ENCODE measurements around the gene RSRC1. TPM values are rescaled to one million over a fixed set of nuclear protein-coding genes. Genes with fewer than 3 reads are reported as not detected.
"Not testable (repeated sequence)": the region's sequence is repeated elsewhere in the genome, so short reads cannot be mapped to it uniquely, and the experiment has no call there.

The RSRC1 gene
- total RNA-seq, 1 experiment from 2014 or later: 35.8 TPM

GRCh38 chr3:158314426-158315357 is 204.8 kb downstream of the RSRC1 start:
- BruUV-seq (replicated peaks): no TSS peak

GRCh38 chr3:158329696-158330441 is 220.0 kb downstream of the RSRC1 start:
- H3K27me3 Mint-ChIP-seq (ENCODE audit: insufficient read depth, unreplicated experiment); H3K36me3 Mint-ChIP-seq (ENCODE audit: insufficient read depth, unreplicated experiment); H3K4me3 Mint-ChIP-seq (ENCODE audit: unreplicated experiment); BruUV-seq (replicated peaks); H3K4me1 Mint-ChIP-seq (ENCODE audit: insufficient read depth, unreplicated experiment); H3K27ac Mint-ChIP-seq (ENCODE audit: low read depth, unreplicated experiment); intact Hi-C loops (cut with micrococcal nuclease); H3K9me3 Mint-ChIP-seq (ENCODE audit: unreplicated experiment); DNase-seq (ENCODE audit: unreplicated experiment): not testable (repeated sequence)
- ChIA-PET POLR2A (interaction anchor here (0.8 kb wide), 1 partner anchor 233 kb away, joined by 4 read pairs; no protein-coding TSS in a partner anchor), CTCF (interaction anchor here (0.7 kb wide), 2 partner anchors 173 to 210 kb away, joined by 3 read pairs; no protein-coding TSS in a partner anchor)

More at GRCh38 chr3:158314426-158315357, 204.8 kb downstream of the RSRC1 start:
- Mint-ChIP-seq H3K27me3 (ENCODE audit: insufficient read depth, unreplicated experiment) (no peaks in the 10 kb centered on the region), H3K9me3 (ENCODE audit: unreplicated experiment) (no peaks in the 10 kb centered on the region), H3K4me3 (ENCODE audit: unreplicated experiment) (no peak overlapping the region), H3K27ac (ENCODE audit: low read depth, unreplicated experiment) (no peak overlapping the region), H3K36me3 (ENCODE audit: insufficient read depth, unreplicated experiment) (no peaks in the 10 kb centered on the region), H3K4me1 (ENCODE audit: insufficient read depth, unreplicated experiment) (peaks cover 5% of the 10 kb centered on the region)
- ChIA-PET CTCF (interaction anchor here (0.6 to 2.5 kb wide), 11 partner anchors 16 to 708 kb away, joined by 3 to 6 read pairs (median 3); partner anchors contain the start of gene RSRC1), POLR2A (interaction anchor here (0.8 kb wide), 1 partner anchor 15 kb away, joined by 3 read pairs; no protein-coding TSS in a partner anchor)
- intact Hi-C loops (cut with micrococcal nuclease): loop anchor here (5.0 kb wide), 2 partner anchors 118 to 782 kb away; no protein-coding TSS in a partner anchor
- TF ChIP-seq CTCF (IDR thresholded peaks at IDR 0.05; ENCODE audit: unreplicated experiment): no peak
- no peak for DNase-seq (ENCODE audit: unreplicated experiment)

DNA sequence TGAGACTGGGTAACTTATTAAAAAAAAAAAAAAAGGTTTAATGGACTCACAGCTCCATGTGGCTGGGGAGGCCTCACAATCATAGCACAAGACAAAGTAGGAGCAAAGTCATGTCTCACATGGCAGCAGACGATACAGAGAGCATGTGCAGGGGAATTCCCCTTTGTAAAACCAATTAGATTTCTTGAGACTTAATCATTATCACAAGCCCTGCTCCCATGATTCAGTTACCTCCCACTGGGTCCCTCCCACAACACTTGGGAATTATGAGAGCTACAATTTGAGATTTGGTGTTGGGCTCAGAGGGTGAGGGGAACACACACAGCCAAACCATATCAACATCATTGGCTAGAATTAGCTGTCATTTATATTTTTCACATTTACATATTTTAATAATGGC is 221.0 kb downstream of the RSRC1 start:
- Mint-ChIP-seq H3K9me3 (ENCODE audit: unreplicated experiment) (peaks cover 6% of the 10 kb centered on the region), H3K27ac (ENCODE audit: low read depth, unreplicated experiment) (no peak overlapping the region), H3K36me3 (ENCODE audit: insufficient read depth, unreplicated experiment) (peaks cover 4% of the 10 kb centered on the region), H3K4me1 (ENCODE audit: insufficient read depth, unreplicated experiment) (no peaks in the 10 kb centered on the region), H3K27me3 (ENCODE audit: insufficient read depth, unreplicated experiment) (no peaks in the 10 kb centered on the region), H3K4me3 (ENCODE audit: unreplicated experiment) (no peak overlapping the region)
- no peak for DNase-seq (ENCODE audit: unreplicated experiment)
- no peak for TF ChIP-seq CTCF (IDR thresholded peaks at IDR 0.05; ENCODE audit: unreplicated experiment)
- ChIA-PET POLR2A (no interaction called here), CTCF (interaction anchor here (0.6 to 0.9 kb wide), 3 partner anchors 15 to 209 kb away, joined by 3 read pairs; no protein-coding TSS in a partner anchor)
- BruUV-seq (replicated peaks): no TSS peak
- intact Hi-C loops (cut with micrococcal nuclease): no loop called here

DNA sequence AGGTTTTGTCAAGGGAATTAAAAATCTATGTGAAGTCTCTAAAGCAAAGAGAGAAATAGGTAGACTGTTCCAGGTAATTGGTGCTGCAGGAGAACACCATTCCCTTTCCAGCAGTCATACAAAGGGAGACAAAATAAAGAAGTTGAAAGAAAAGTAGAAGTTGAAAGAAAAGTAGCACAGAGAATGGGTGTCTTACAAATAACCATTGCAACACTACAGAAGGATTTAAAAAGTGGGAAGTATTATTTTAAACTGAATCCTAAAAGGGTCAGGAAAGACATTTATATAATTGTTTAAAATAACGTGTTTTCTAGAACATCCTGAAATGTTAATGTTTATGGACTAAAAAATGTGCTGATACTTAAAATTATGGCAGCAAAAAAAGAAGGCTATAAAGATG is 223.8 kb downstream of the RSRC1 start:
- DNase-seq (ENCODE audit: unreplicated experiment): no peak
- H3K27me3 Mint-ChIP-seq (ENCODE audit: insufficient read depth, unreplicated experiment): no peaks in the 10 kb centered on the region
- TF ChIP-seq CTCF (IDR thresholded peaks at IDR 0.05; ENCODE audit: unreplicated experiment): no peak
- H3K4me1 Mint-ChIP-seq (ENCODE audit: insufficient read depth, unreplicated experiment): no peaks in the 10 kb centered on the region
- H3K36me3 Mint-ChIP-seq (ENCODE audit: insufficient read depth, unreplicated experiment): peaks cover 6% of the 10 kb centered on the region
- no TSS peak for BruUV-seq (replicated peaks)
- CTCF ChIA-PET: interaction anchor here (0.6 kb wide), 3 partner anchors 39 to 402 kb away, joined by 3 to 4 read pairs (median 3); no protein-coding TSS in a partner anchor
- H3K27ac Mint-ChIP-seq (ENCODE audit: low read depth, unreplicated experiment): peak overlapping the region; percentile 64
- POLR2A ChIA-PET: interaction anchor here (0.6 kb wide), 1 partner anchor 13 kb away, joined by 4 read pairs; no protein-coding TSS in a partner anchor
- H3K9me3 Mint-ChIP-seq (ENCODE audit: unreplicated experiment): no peaks in the 10 kb centered on the region
- intact Hi-C loops (cut with micrococcal nuclease): no loop called here
- H3K4me3 Mint-ChIP-seq (ENCODE audit: unreplicated experiment): no peak overlapping the region
